NCI-H524 treated with DMSO at 0.1 percent for 48 hours (cell line): ENCODE measurements around the gene TRMT5.

Source experiments
- DNase-seq: peaks from one replicate; lab custom pipeline; 2025; lab: John Stamatoyannopoulos, UW

TRMT5 gene

GRCh38 chr14:60980811-60981632 lies at the start of gene TRMT5, which contains the start of gene SLC38A6:
TSS of gene TRMT5 (minus strand) at chr14:60981079. CDS start at chr14:60980973, 106 bp downstream.
TSS of gene SLC38A6 (plus strand) at chr14:60981245. CDS start at chr14:60981278, 33 bp downstream.
- peak; percentile 89 for DNase-seq

DNA sequence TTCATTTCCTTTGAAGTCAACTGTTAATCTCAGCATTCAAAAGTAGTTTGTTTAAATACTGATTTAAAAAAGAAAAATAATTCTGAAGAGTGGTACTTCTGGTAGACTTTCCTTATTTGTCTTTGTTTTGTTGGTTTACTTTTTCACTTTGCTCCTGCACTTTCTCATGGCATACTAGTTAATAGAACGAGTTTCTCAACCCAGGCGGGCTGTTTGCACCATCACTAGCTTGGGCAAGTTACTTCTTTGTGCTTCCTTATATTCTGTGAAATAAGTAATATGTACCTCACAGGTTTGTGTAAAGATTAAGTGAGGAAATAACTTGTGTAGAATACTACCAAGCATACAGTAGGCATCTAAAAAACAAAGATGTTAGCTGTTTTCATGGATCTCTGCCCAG lies 45.6 kb upstream of the TRMT5 start:
- no peak for DNase-seq

GRCh38 chr14:61025251-61026223 lies 44.7 kb upstream of the TRMT5 start:
- DNase-seq, result peak; percentile 54

GRCh38 chr14:61019537-61019936 lies 38.7 kb upstream of the TRMT5 start:
- DNase-seq, result no peak

DNA sequence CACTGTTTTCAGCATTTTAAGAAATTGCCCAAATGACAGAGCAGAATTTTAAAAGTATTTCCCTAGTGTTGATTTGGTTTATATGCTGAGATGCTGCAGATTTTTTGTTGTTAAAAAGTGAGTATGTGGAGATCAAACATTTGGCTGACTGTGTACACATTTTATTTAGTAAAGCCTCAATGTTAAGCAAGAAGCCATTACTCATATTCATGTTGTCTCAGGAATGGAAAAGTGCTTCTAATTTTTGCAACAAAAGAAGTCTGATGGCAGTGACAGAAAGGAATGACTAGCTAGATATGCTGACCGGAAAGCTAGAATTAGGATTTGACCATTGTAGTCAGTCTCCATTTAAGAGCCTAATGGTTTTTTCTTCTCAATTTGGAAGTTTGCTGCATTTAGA lies 22.7 kb upstream of the TRMT5 start:
- no peak for DNase-seq

- no peak for DNase-seq
Measured at GRCh38 chr14:60999536-60999935, 18.7 kb upstream of the TRMT5 start.

GRCh38 chr14:60998617-60999016 lies 17.7 kb upstream of the TRMT5 start:
- no peak for DNase-seq

- no peak for DNase-seq
Measured at GRCh38 chr14:60989599-60989998, 8.7 kb upstream of the TRMT5 start.

GRCh38 chr14:60986500-60986899 lies 5.6 kb upstream of the TRMT5 start:
- no peak for DNase-seq

DNA sequence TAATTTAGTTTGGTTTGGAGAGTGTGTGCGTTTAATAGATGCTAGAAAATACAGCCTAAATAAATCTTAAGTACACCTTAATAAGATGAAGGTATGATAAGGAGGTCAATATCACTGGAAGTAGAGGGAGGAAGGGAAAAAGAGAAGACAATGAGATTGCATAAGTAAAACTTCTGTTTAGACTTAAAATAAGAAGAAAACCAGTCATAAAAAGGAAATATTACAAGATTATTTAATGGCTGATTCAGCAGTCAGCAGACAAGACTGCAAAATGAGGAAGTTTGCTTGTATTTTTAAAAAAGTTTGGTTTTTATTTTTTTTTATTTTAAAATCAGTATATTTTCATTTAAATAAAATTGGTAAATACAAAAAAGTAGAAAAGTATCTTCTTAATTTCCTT lies 3.3 kb upstream of the TRMT5 start:
- no peak for DNase-seq

DNA sequence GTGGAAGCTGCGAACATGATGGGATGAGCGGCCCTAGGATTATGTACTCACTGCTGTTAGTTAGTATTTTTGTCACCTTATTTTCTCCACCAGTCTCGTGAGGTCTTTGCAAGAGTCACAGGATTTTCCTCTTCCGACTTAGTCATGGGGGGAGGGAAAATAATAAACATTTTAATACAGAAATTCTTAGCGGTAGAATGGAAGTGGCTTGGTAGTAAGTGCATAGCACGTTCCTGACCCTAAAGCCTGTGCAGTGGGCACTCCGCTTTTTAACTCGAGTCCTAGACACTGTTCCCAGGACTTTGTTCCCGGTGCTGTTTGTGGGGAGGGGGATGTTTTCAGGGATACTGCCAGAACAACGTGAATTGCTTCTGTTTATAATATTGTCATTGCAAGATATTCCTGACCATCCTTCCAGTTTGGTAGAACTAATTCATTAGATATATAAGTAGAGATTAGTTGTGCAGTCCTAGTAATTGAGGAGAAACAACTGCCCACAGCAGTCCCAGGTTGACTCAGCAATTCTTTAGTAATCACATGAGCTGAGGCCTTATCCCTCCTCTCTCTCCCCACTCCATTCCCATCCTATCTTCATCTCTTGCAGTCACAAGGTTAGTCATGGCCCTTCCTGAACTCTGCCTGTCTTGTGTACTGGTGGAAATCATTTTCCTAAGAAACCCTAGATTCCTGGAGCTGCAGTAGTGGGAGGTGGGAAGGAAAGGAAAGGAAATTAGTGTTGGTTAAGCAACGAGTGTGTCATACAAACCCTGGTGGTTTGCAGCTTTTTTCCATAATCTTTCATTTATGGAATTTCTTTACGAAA lies 965 bp upstream of the TRMT5 start:
- no peak for DNase-seq

DNA sequence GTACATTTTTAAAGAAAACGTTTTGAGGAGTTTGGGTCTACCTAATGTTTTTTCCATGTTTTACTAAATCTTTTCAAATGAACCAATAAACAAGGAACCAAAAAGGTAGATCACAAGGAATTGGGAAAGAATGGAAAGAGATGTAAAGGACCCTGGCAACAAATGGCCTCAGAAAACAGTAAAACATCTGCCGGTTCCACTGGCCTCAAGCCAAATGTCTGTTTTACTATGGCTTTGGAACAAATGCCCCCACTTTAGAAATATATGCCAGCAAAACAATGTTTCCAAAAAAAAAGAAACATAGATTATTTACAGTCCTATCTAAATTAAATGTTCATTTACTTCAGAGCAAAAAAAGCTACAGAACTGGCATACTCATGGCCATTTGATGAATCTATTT lies 3.0 kb downstream of the TRMT5 start:
- DNase-seq, result no peak

DNA sequence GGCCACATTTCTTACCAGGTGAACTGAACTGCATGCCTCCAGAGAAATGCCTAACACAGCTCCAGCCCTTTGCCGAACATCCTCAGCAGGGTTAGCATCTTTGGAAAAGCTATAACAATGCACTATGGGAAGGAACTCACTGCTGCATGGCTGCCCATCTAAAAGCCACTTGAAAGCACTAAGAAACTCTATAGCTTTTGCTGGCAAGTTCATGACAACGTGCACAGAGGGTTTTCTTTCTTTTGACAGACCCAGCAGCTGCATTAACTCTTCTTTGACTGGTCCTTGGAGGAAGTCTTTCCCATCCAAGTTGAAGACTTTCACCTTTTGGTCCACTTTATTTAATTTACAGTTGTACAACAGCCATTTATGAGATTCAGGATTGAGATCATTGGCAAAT lies 5.3 kb downstream of the TRMT5 start:
- no peak for DNase-seq

GRCh38 chr14:60974090-60974651 lies 6.7 kb downstream of the TRMT5 start:
- no peak for DNase-seq

DNA sequence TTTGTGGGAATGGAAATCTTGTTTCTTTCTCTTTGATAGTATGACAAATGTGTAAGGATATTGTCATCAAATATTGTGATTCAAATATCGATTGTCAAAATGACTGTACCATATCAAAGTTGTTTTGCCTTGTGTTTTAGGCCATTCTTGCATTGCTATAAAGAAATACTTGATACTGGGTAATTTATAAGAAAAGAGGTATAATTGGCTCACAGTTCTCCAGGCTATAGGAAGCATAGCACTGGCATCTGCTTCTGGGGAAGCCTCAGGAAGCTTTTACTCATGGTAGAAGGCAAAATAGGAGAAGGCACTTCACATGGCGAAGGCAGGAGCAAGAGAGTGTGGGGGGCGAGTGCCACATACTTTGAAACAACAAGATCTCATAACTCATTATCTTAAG lies 7.8 kb downstream of the TRMT5 start:
- DNase-seq, result no peak

- no peak for DNase-seq
Measured at GRCh38 chr14:60972295-60972694, 8.6 kb downstream of the TRMT5 start.

GRCh38 chr14:60971271-60971670 lies 9.6 kb downstream of the TRMT5 start:
- DNase-seq, result no peak

- no peak for DNase-seq
Measured at GRCh38 chr14:60970146-60970545, 10.7 kb downstream of the TRMT5 start.

DNA sequence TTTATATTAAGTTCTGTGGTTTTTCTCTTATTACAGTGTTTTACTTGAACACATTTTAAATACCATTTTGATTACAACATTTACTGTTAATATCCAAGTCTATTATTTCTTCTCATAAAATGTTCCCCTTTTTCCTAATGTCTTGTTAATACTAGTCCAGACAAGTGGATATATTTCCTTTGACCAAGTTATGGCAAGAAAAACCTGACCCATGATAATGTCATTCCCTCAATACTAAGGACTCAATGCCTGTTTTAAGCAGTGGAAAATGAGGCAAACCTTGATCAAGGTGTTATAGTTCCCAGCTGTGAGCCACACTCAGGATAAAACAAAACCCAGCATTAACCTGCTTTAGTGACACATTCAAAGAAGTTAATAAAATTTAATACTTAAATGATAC lies 12.2 kb downstream of the TRMT5 start:
- no peak for DNase-seq

GRCh38 chr14:60968099-60968498 lies 12.8 kb downstream of the TRMT5 start:
- DNase-seq, result no peak

- DNase-seq, result no peak
Measured at GRCh38 chr14:60965402-60965801, 15.5 kb downstream of the TRMT5 start.

DNA sequence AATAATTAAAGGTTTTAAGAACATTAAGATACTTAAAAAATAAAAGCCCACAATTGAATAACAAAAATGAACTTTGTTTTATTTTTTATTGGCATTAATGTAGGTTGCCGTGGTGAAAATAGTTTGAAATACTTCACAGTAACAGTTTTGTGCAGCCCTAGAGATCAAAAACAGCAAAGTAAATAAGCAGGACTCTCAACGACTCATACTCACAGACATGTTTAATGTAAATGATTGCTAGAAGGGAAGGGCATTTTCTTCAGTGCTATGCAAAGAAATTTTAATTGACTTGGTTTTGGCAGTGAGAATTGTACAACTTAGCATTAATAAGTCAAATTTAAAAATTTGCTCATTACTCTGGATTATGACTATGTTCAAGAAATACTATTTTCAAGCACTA lies 16.0 kb downstream of the TRMT5 start:
- DNase-seq, result no peak
